ENCODE measurements around the gene GRHL1.

Gene GRHL1

DNA sequence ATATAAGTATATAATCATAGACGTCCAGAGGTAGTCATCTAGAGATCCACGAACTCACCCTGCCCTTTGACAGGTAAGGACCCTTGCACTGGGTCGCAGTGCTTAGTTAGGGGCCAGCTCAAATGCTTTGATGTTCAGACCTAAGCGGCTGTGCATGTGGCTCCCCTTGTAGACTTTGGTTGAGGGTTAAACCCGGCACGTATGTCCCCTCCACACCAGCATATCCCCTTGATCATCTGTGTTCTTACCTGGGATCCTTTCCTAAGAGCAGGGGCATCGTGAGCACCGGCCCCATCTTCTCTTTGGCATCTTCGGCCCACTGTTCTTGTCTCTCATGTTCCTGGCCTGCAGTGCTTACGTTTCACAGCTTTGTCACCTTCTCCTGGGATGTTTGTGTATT is 31.4 kb downstream of the GRHL1 start:
- Histone ChIP-seq H3K79me1 (ENCODE audit: low read length) (no peaks in the 10 kb centered on the region), H2AK5ac (ENCODE audit: low read length) (no peak overlapping the region)

DNA sequence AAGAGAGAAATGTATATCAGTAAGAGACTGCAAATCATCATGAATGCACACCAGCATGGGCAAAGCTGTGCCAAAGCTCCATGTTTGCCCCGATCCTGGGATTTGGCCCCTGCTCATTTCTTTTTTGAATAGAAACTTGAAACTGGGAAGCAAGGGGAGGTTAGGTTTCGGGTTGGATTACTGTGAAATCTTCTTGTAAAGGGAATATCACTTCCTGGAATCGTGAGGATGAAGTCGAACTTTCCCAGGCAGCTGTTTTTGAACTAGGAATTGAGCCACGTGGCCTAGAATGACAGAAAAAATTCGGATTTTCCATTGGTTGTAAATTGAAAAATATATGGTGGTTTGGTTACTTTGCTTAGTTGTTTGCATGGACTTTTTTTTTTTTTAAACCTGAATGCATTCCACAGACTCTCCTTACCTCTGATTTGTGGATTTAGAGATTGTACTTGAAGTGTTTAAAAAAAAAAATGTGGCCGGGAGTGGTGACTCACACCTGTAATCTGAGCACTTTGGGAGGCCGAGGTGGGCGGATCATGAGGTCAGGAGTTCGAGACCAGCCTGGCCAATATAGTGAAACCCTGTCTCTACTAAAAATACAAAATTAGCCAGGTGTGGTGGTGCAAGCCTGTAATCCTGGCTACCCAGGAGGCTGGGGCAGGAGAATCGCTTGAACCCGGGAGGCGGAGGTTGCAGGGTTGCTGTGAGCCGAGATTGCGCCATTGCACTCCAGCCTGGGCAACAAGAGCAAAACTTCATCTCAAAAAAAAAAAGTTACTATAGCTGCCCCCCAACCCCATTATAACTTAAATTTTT is 32.1 kb downstream of the GRHL1 start:
- Histone ChIP-seq H4K8ac (ENCODE audit: low read depth, low read length) (no peak overlapping the region), H3K27ac (ENCODE audit: low read depth, low read length) (no peak overlapping the region), H3K27me3 (ENCODE audit: insufficient read depth, low read length) (no peaks in the 10 kb centered on the region), H3K23ac (ENCODE audit: low read length) (no peak overlapping the region), H2BK12ac (ENCODE audit: low read length) (no peak overlapping the region), H3K14ac (ENCODE audit: low read length) (no peak overlapping the region), H3K36me3 (ENCODE audit: control insufficient read depth in 1 of 2, insufficient read depth in 2 of 2, low read length in 2 of 2) (peaks cover 21 to 23% of the 10 kb centered on the region in 2 experiments), H3K4me3 (ENCODE audit: low read depth, low read length) (no peak overlapping the region), H3K9ac (ENCODE audit: low read length) (no peak overlapping the region), H3K9me3 (ENCODE audit: insufficient read depth, low read depth, low read length) (no peaks in the 10 kb centered on the region), H2BK5ac (ENCODE audit: low read depth, low read length, poor library complexity) (no peak overlapping the region), H3K4ac (ENCODE audit: low read depth, low read length) (no peak overlapping the region), H3K4me1 (ENCODE audit: control insufficient read depth in 1 of 2, insufficient read depth in 2 of 2, low read length in 2 of 2) (no peaks in the 10 kb centered on the region), H3K79me2 (ENCODE audit: control insufficient read depth, insufficient read depth, low read length, poor library complexity) (peaks cover 2% of the 10 kb centered on the region), H4K12ac (ENCODE audit: low read depth, low read length) (no peak overlapping the region), H2AK5ac (ENCODE audit: low read length) (no peak overlapping the region), H3K79me1 (ENCODE audit: low read length) (no peaks in the 10 kb centered on the region), H3K18ac (ENCODE audit: low read length) (no peak overlapping the region), H2AFZ (ENCODE audit: insufficient read depth, low read length, poor library complexity) (no peak overlapping the region), H3K4me2 (ENCODE audit: low read length) (no peak overlapping the region), H4K91ac (ENCODE audit: low read depth, low read length) (no peak overlapping the region), H2BK120ac (ENCODE audit: insufficient read depth, low read length, poor library complexity) (no peak overlapping the region)
- DNase-seq: peak in 1 of 2 donors; percentile 45
- no CpG with 5 or more reads among the region's 15 CpGs for WGBS (ENCODE audit: extremely low coverage, insufficient coverage, insufficient read length)

More for the DNA sequence above, 31.4 kb downstream of the GRHL1 start:
- H2AFZ ChIP-seq (ENCODE audit: insufficient read depth, low read length, poor library complexity): no peak overlapping the region
- H3K18ac ChIP-seq (ENCODE audit: low read length): no peak overlapping the region
- H3K14ac ChIP-seq (ENCODE audit: low read length): no peak overlapping the region
- no peak overlapping the region for H4K12ac ChIP-seq (ENCODE audit: low read depth, low read length)
- no peak overlapping the region for H2BK120ac ChIP-seq (ENCODE audit: insufficient read depth, low read length, poor library complexity)
- H3K79me2 ChIP-seq (ENCODE audit: control insufficient read depth, insufficient read depth, low read length, poor library complexity): no peaks in the 10 kb centered on the region
- no peaks in the 10 kb centered on the region for H3K4me1 ChIP-seq (ENCODE audit: control insufficient read depth in 1 of 2, insufficient read depth in 2 of 2, low read length in 2 of 2)
- H3K4me3 ChIP-seq (ENCODE audit: low read depth, low read length): no peak overlapping the region
- H3K36me3 ChIP-seq (ENCODE audit: control insufficient read depth in 1 of 2, insufficient read depth in 2 of 2, low read length in 2 of 2): peaks cover 17 to 18% of the 10 kb centered on the region in 2 experiments
- no peak overlapping the region for H3K9ac ChIP-seq (ENCODE audit: low read length)
- no peak overlapping the region for H3K23ac ChIP-seq (ENCODE audit: low read length)
- no peak overlapping the region for H2BK12ac ChIP-seq (ENCODE audit: low read length)
- WGBS (ENCODE audit: extremely low coverage, insufficient coverage, insufficient read length): no CpG with 5 or more reads among the region's 10 CpGs
- H3K4me2 ChIP-seq (ENCODE audit: low read length): no peak overlapping the region
- DNase-seq: no peak
- H3K4ac ChIP-seq (ENCODE audit: low read depth, low read length): no peak overlapping the region
- no peak overlapping the region for H4K8ac ChIP-seq (ENCODE audit: low read depth, low read length)
- H3K9me3 ChIP-seq (ENCODE audit: insufficient read depth, low read depth, low read length): no peaks in the 10 kb centered on the region
- no peaks in the 10 kb centered on the region for H3K27me3 ChIP-seq (ENCODE audit: insufficient read depth, low read length)
- no peak overlapping the region for H3K27ac ChIP-seq (ENCODE audit: low read depth, low read length)
- H2BK5ac ChIP-seq (ENCODE audit: low read depth, low read length, poor library complexity): no peak overlapping the region
- H4K91ac ChIP-seq (ENCODE audit: low read depth, low read length): no peak overlapping the region

DNA sequence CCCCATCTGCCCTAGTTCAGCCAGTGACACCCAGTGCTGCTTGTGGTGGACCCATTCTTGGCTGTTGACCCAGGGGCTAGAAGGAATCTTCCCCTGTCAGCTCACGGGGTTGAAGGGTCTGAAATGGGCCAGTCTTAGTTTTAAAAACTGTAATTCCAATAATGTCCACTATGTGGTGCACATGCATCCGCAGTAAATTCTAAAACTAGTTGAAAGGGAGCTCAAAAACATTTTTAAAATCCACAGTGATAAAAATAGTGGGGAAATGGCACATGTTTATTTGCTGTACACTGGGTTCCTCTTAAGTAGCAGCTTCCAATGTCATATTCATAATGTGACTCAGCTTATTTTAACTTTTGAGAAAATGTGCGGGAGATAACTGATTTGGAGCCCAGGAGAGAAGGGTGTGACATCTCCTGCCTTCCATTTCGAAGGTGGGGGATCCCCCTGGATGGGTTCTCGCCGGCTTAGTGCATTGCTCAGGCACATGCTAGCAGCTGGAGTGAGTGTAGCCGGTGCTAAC is 32.8 kb downstream of the GRHL1 start:
- H3K27ac ChIP-seq (ENCODE audit: low read depth, low read length): no peak overlapping the region
- no peak overlapping the region for H3K14ac ChIP-seq (ENCODE audit: low read length)
- H3K79me1 ChIP-seq (ENCODE audit: low read length): no peaks in the 10 kb centered on the region
- DNase-seq: peak; percentile 39 to 90
- H3K4me3 ChIP-seq (ENCODE audit: low read depth, low read length): no peak overlapping the region
- H3K9ac ChIP-seq (ENCODE audit: low read length): no peak overlapping the region
- no peak overlapping the region for H2BK5ac ChIP-seq (ENCODE audit: low read depth, low read length, poor library complexity)
- peak overlapping the region; percentile 27 for H4K12ac ChIP-seq (ENCODE audit: low read depth, low read length)
- H3K23ac ChIP-seq (ENCODE audit: low read length): no peak overlapping the region
- peaks cover 2% of the 10 kb centered on the region for H3K79me2 ChIP-seq (ENCODE audit: control insufficient read depth, insufficient read depth, low read length, poor library complexity)
- no peak overlapping the region for H3K4ac ChIP-seq (ENCODE audit: low read depth, low read length)
- no peak overlapping the region for H2BK120ac ChIP-seq (ENCODE audit: insufficient read depth, low read length, poor library complexity)
- no peak overlapping the region for H4K91ac ChIP-seq (ENCODE audit: low read depth, low read length)
- H2AK5ac ChIP-seq (ENCODE audit: low read length): no peak overlapping the region
- H3K18ac ChIP-seq (ENCODE audit: low read length): no peak overlapping the region
- H3K9me3 ChIP-seq (ENCODE audit: insufficient read depth, low read depth, low read length): no peaks in the 10 kb centered on the region
- H3K4me2 ChIP-seq (ENCODE audit: low read length): no peak overlapping the region
- no CpG with 5 or more reads among the region's 7 CpGs for WGBS (ENCODE audit: extremely low coverage, insufficient coverage, insufficient read length)
- no peak overlapping the region for H4K8ac ChIP-seq (ENCODE audit: low read depth, low read length)
- peaks cover 21 to 23% of the 10 kb centered on the region in 2 experiments for H3K36me3 ChIP-seq (ENCODE audit: control insufficient read depth in 1 of 2, insufficient read depth in 2 of 2, low read length in 2 of 2)
- no peaks in the 10 kb centered on the region for H3K4me1 ChIP-seq (ENCODE audit: control insufficient read depth in 1 of 2, insufficient read depth in 2 of 2, low read length in 2 of 2)
- no peak overlapping the region for H2BK12ac ChIP-seq (ENCODE audit: low read length)
- H2AFZ ChIP-seq (ENCODE audit: insufficient read depth, low read length, poor library complexity): no peak overlapping the region
- H3K27me3 ChIP-seq (ENCODE audit: insufficient read depth, low read length): no peaks in the 10 kb centered on the region

DNA sequence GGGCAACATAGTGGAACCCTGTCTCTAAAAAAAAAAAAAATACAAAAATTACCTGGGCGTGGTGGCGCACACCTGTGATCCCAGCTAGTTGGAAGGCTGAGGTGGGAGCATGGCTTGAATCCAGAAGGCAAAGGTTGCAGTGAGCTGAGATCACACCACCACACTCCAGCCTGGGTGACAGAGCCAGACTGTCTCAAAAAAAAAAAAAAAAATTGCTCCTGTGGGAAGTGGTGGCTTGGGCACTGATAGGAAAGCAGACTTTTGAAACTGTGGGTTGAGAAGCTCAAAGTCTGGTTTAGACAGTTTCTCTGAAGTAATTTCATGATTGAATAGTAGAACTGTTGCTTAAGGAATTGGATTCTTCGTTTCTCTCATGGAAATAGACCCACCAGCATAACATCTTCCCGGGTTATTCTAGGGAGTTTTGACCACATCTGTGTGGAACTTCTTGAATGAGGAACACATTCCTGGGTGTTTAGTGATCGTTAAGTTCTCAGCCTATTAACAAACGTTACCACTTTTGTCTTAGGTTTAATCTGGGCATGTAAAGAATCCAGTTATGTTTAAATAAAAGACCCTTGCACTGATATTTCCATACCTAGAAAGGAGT is 33.5 kb downstream of the GRHL1 start:
- Histone ChIP-seq H3K9me3 (ENCODE audit: insufficient read depth, low read depth, low read length) (no peaks in the 10 kb centered on the region), H2AFZ (ENCODE audit: insufficient read depth, low read length, poor library complexity) (no peak overlapping the region), H3K4me1 (ENCODE audit: control insufficient read depth in 1 of 2, insufficient read depth in 2 of 2, low read length in 2 of 2) (no peaks in the 10 kb centered on the region), H3K9ac (ENCODE audit: low read length) (no peak overlapping the region), H4K8ac (ENCODE audit: low read depth, low read length) (no peak overlapping the region), H3K14ac (ENCODE audit: low read length) (no peak overlapping the region), H3K27me3 (ENCODE audit: insufficient read depth, low read length) (no peaks in the 10 kb centered on the region), H2BK120ac (ENCODE audit: insufficient read depth, low read length, poor library complexity) (no peak overlapping the region), H3K79me2 (ENCODE audit: control insufficient read depth, insufficient read depth, low read length, poor library complexity) (peaks cover 2% of the 10 kb centered on the region), H4K91ac (ENCODE audit: low read depth, low read length) (no peak overlapping the region), H2BK5ac (ENCODE audit: low read depth, low read length, poor library complexity) (no peak overlapping the region), H3K4me3 (ENCODE audit: low read depth, low read length) (no peak overlapping the region), H3K4ac (ENCODE audit: low read depth, low read length) (no peak overlapping the region), H3K79me1 (ENCODE audit: low read length) (no peaks in the 10 kb centered on the region), H2AK5ac (ENCODE audit: low read length) (no peak overlapping the region), H2BK12ac (ENCODE audit: low read length) (no peak overlapping the region), H3K4me2 (ENCODE audit: low read length) (no peak overlapping the region), H4K12ac (ENCODE audit: low read depth, low read length) (no peak overlapping the region), H3K27ac (ENCODE audit: low read depth, low read length) (no peak overlapping the region), H3K23ac (ENCODE audit: low read length) (no peak overlapping the region), H3K36me3 (ENCODE audit: control insufficient read depth in 1 of 2, insufficient read depth in 2 of 2, low read length in 2 of 2) (peaks cover 23% of the 10 kb centered on the region in 2 experiments), H3K18ac (ENCODE audit: low read length) (no peak overlapping the region)
- WGBS (ENCODE audit: extremely low coverage, insufficient coverage, insufficient read length): no CpG with 5 or more reads among the region's 6 CpGs
- DNase-seq: peak; percentile 75 to 95

Measured in trophoblast cell (in vitro differentiated cells and primary cell).